Right ventricle myocardium superior (tissue), 1 donor: Measurements from ENCODE around the gene ARL13B. TPM values are rescaled to one million over a fixed set of nuclear protein-coding genes. Genes with fewer than 3 reads are reported as not detected.

Experiments
- ATAC-seq: fragments of 200-7000 bp; cut with Tn5 transposase; one replicate; pipeline ENCODE4 v1.9.1; 2020; ENCODE audit warnings: mild to moderate bottlenecking; ENCODE audit not compliant: poor library complexity
- DNase-seq: peaks from one replicate; pipeline ENCODE4 v3.0.0-alpha.2; 2020
- intact Hi-C: fragments of 100-400 bp; cut with DNase I; formaldehyde crosslinking; loops from one replicate; pipeline ENCODE4 v1.11.2; 2022
- total RNA-seq: library from RNA; stranded (reverse); fragmentation: NEBNext Ultra II Directional; extraction: Animal tissue kit (Norgen Biotek cat#: 25700); gene quantifications from one replicate; pipeline ENCODE4 v1.2.1, GENCODE V29; 2021
- donor health status: DM: no; HTN: yes; CAD: no; lungs with severe emphysema.

ARL13B gene
- total RNA-seq, 1 donor from 2014 or later: 3.0 TPM

GRCh38 chr3:94081884-94082283, 101.9 kb downstream of the ARL13B start:
- DNase-seq: no peak
- intact Hi-C loops: no loop called here
- no peak for ATAC-seq

- DNase-seq: no peak
- intact Hi-C loops: no loop called here
- ATAC-seq: no peak
Measured at GRCh38 chr3:94082391-94082937, 102.5 kb downstream of the ARL13B start.

GRCh38 chr3:94083261-94083660, 103.3 kb downstream of the ARL13B start:
- DNase-seq (no peak), ATAC-seq (no peak)
- intact Hi-C loops: no loop called here

- intact Hi-C loops: no loop called here
- no peak for ATAC-seq
- no peak for DNase-seq
Measured at GRCh38 chr3:94089126-94089525, 109.2 kb downstream of the ARL13B start.

GRCh38 chr3:94092086-94092485, 112.1 kb downstream of the ARL13B start:
- ATAC-seq: no peak
- intact Hi-C loops: no loop called here

GRCh38 chr3:94093151-94093550, 113.2 kb downstream of the ARL13B start:
- ATAC-seq: no peak
- intact Hi-C loops: no loop called here

More at GRCh38 chr3:94092086-94092485, 112.1 kb downstream of the ARL13B start:
- no peak for DNase-seq

GRCh38 chr3:94095111-94095510, 115.2 kb downstream of the ARL13B start:
- no peak for DNase-seq
- intact Hi-C loops: no loop called here
- no peak for ATAC-seq

More at GRCh38 chr3:94093151-94093550, 113.2 kb downstream of the ARL13B start:
- no peak for DNase-seq

GRCh38 chr3:94098452-94098851, 118.5 kb downstream of the ARL13B start:
- intact Hi-C loops: no loop called here
- DNase-seq (no peak), ATAC-seq (peak; percentile 41)

- DNase-seq (no peak), ATAC-seq (no peak)
- intact Hi-C loops: no loop called here
Measured at GRCh38 chr3:94099311-94099710, 119.4 kb downstream of the ARL13B start.

GRCh38 chr3:94101860-94102259, 121.9 kb downstream of the ARL13B start:
- no peak for DNase-seq
- ATAC-seq: no peak
- intact Hi-C loops: no loop called here

Other genes starting within 250 kb of the ARL13B start
- gene PROS1, start 6.3 kb upstream of the ARL13B start, total RNA-seq: 19.8 TPM
- not detected for gene STX19, start 48.4 kb downstream of the ARL13B start, total RNA-seq
- 2.7 TPM for gene DHFR2, start 82.8 kb downstream of the ARL13B start, total RNA-seq
- 4.0 TPM for gene NSUN3, start 82.9 kb downstream of the ARL13B start, total RNA-seq